WTC11 (cell line): ENCODE data around the gene LYPD6. TPM values are rescaled to one million over a fixed set of nuclear protein-coding genes. Genes with fewer than 3 reads are reported as not detected.

Source experiments
- ATAC-seq: fragments of 200-7000 bp; cut with Tn5 transposase; 2 replicates; pipeline ENCODE4 v1.10.0; 2021; ENCODE audit warnings: mild to moderate bottlenecking, moderate library complexity
- CTCF ChIA-PET: fragments of 300-600 bp; sonication (Branson Sonifier 250); formaldehyde crosslinking; loops from one replicate; lab custom pipeline; 2021; ENCODE audit warnings: antibody characterized with exemption; lab: Charles Lee
- POLR2A ChIA-PET: fragments of 350-600 bp; sonication (Branson Sonifier 250); formaldehyde crosslinking; loops from one replicate; lab custom pipeline; 2021; ENCODE audit warnings: antibody characterized with exemption; lab: Charles Lee
- DNase-seq: peaks from one replicate; pipeline ENCODE4 v3.0.0; 2021; ENCODE audit warnings: low spot score
- H3K27ac Mint-ChIP-seq: 2 replicates; pipeline ENCODE4 v1.8.0; 2021; ENCODE audit warnings: mixed read lengths
- H3K27me3 Mint-ChIP-seq: 2 replicates; pipeline ENCODE4 v1.8.0; 2021; ENCODE audit warnings: low read depth, mild to moderate bottlenecking, moderate library complexity, mixed read lengths
- H3K36me3 Mint-ChIP-seq: 2 replicates; pipeline ENCODE4 v1.8.0; 2021; ENCODE audit warnings: mixed read lengths
- H3K4me1 Mint-ChIP-seq: 2 replicates; pipeline ENCODE4 v1.8.0; 2022; ENCODE audit warnings: mixed read lengths
- H3K4me3 Mint-ChIP-seq: 2 replicates; pipeline ENCODE4 v1.8.0; 2021; ENCODE audit warnings: mild to moderate bottlenecking, moderate library complexity, mixed read lengths
- H3K9me3 Mint-ChIP-seq: 2 replicates; pipeline ENCODE4 v1.8.0; 2021; ENCODE audit warnings: mixed read lengths
- CREM ChIP-seq: sonication (generic); formaldehyde crosslinking; IDR thresholded peaks from 2 replicates; pipeline ENCODE4 v1.8.1; 2022; ENCODE audit warnings: mild to moderate bottlenecking, missing genetic modification reagents, moderate library complexity
- ETV6 ChIP-seq: sonication (generic); formaldehyde crosslinking; IDR thresholded peaks from 2 replicates; pipeline ENCODE4 v1.8.1; 2022; ENCODE audit warnings: mild to moderate bottlenecking, missing genetic modification reagents
- FOXK1 ChIP-seq: sonication (generic); formaldehyde crosslinking; IDR thresholded peaks from 2 replicates; pipeline ENCODE4 v1.8.0; 2022; ENCODE audit warnings: mild to moderate bottlenecking, moderate library complexity, missing genetic modification reagents
- JUN ChIP-seq: sonication (generic); formaldehyde crosslinking; IDR thresholded peaks from 2 replicates; pipeline ENCODE4 v1.8.0; 2023; ENCODE audit warnings: mild to moderate bottlenecking, missing genetic modification reagents
- KAT7 ChIP-seq: sonication (generic); formaldehyde crosslinking; IDR thresholded peaks from 2 replicates; pipeline ENCODE4 v1.8.1; 2023; ENCODE audit warnings: missing genetic modification reagents, mild to moderate bottlenecking, borderline replicate concordance
- NR2C2 ChIP-seq: sonication (generic); formaldehyde crosslinking; IDR thresholded peaks from 2 replicates; pipeline ENCODE4 v1.8.0; 2022; ENCODE audit warnings: mild to moderate bottlenecking, missing genetic modification reagents
- TEAD1 ChIP-seq: sonication (generic); formaldehyde crosslinking; IDR thresholded peaks from 2 replicates; pipeline ENCODE4 v1.8.0; 2022; ENCODE audit warnings: mild to moderate bottlenecking, missing genetic modification reagents
- ZNF263 ChIP-seq: sonication (generic); formaldehyde crosslinking; IDR thresholded peaks from 2 replicates; pipeline ENCODE4 v1.8.1; 2022; ENCODE audit warnings: low read depth, mild to moderate bottlenecking, moderate library complexity, missing genetic modification reagents
- total RNA-seq: library from RNA; stranded (reverse); gene quantifications from 3 replicates; pipeline ENCODE4 v1.2.3, GENCODE V29; 2021
- TF ChIP-seq, protein P1 (sequence below): sonication (generic); formaldehyde crosslinking; IDR thresholded peaks from 2 replicates; pipeline ENCODE4 v1.8.1; 2023; ENCODE audit warnings: mild to moderate bottlenecking, missing genetic modification reagents, moderate library complexity
- TF ChIP-seq, protein P2 (sequence below): fragments of 250-450 bp; sonication (Bioruptor Pico); conservative IDR thresholded peaks from 2 replicates; pipeline ENCODE4 v1.9.0; 2021; ENCODE audit warnings: mild to moderate bottlenecking
- TF ChIP-seq, protein P3 (sequence below): sonication (generic); formaldehyde crosslinking; IDR thresholded peaks from 2 replicates; pipeline ENCODE4 v1.8.0; 2023; ENCODE audit warnings: missing genetic modification reagents
- TF ChIP-seq, protein P4 (sequence below): sonication (generic); formaldehyde crosslinking; IDR thresholded peaks from 2 replicates; pipeline ENCODE4 v1.8.1; 2022; ENCODE audit warnings: low read depth, mild to moderate bottlenecking, moderate library complexity, missing genetic modification reagents, borderline replicate concordance
- TF ChIP-seq, protein P5 (sequence below): fragments of 250-450 bp; sonication (Bioruptor Pico); IDR thresholded peaks from 2 replicates; pipeline ENCODE4 v1.9.0; 2021; ENCODE audit warnings: moderate library complexity, mild to moderate bottlenecking, inconsistent platforms, borderline replicate concordance
- TF ChIP-seq, protein P6 (sequence below): fragments of 200-600 bp; IDR thresholded peaks from 2 replicates; pipeline ENCODE4 v1.8.0; 2022; ENCODE audit warnings: antibody characterized with exemption
- TF ChIP-seq, protein P7 (sequence below): sonication (generic); formaldehyde crosslinking; IDR thresholded peaks from 2 replicates; pipeline ENCODE4 v1.8.0; 2023; ENCODE audit warnings: missing genetic modification reagents, mild to moderate bottlenecking, borderline replicate concordance

LYPD6 gene
- total RNA-seq, 1 experiment from 2014 or later = 4.8 TPM

DNA sequence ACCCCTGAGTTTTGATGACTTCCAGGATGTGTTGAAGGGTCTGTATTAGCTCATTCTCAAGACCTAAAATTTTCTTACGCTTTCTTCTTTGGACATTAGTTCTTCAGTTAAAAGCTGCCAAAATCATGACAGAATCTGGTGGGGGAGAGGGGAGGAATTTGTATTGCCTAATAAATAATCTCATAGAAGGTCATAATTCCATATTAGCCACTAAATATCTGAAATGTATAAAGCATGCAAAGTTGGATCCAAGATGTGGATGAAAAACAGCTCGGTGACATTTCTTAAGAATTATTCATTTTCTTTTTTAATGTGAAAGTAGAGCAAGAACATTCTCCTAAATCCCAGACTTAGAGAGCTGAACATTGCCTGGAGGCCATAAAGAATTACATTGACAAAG lies 137.0 kb downstream of the LYPD6 start:
- no peak overlapping the region for H3K4me3 Mint-ChIP-seq
- POLR2A ChIA-PET = no interaction called here
- H3K27ac Mint-ChIP-seq = no peak overlapping the region
- CTCF ChIA-PET = interaction anchor here (0.6 to 1.3 kb wide), 3 partner anchors 11 to 450 kb away, joined by 3 to 5 read pairs (median 4); no protein-coding TSS in a partner anchor
- H3K4me1 Mint-ChIP-seq = no peaks in the 10 kb centered on the region
- TF ChIP-seq, protein P1, sequence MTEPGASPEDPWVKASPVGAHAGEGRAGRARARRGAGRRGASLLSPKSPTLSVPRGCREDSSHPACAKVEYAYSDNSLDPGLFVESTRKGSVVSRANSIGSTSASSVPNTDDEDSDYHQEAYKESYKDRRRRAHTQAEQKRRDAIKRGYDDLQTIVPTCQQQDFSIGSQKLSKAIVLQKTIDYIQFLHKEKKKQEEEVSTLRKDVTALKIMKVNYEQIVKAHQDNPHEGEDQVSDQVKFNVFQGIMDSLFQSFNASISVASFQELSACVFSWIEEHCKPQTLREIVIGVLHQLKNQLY (CRISPR knock-in tag) = no peak
- TF ChIP-seq ETV6 (CRISPR knock-in tag) (no peak), TEAD1 (CRISPR knock-in tag) (no peak), JUN (CRISPR knock-in tag) (no peak), ZNF263 (no peak), NR2C2 (CRISPR knock-in tag) (no peak), KAT7 (CRISPR knock-in tag) (no peak), CREM (no peak), FOXK1 (CRISPR knock-in tag) (no peak)
- TF ChIP-seq, protein P2, sequence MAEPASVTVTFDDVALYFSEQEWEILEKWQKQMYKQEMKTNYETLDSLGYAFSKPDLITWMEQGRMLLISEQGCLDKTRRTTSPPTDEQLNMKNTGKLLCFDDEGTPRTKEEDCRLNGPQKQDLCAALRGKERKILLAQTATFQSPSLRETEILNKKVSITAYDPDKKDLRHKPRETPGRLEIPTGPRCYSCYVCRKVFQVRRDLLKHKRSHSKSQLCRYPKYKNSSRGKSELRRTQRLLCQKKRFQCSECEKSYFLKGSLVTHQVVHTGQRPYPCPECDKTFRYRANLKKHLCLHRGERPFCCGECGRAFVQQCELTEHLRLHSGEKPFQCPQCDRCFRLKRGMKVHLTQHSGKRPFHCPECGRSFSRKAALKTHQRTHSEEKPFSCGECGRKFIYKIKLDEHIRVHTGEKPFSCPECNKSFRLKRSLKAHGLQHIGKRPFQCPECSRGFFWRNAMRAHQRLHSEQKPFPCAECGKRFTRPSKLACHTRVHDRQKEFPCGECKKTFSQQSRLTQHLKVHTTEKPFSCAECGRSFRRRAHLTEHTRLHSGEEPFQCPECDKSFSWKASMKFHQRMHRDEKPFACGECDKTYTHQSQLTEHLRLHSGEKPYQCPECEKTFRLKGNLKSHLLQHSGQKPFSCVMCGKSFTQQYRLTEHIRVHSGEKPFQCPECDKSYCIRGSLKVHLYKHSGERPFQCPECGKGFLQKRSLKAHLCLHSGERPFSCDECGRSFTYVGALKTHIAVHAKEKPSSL (CRISPR knock-in tag) = no peak
- TF ChIP-seq, protein P3, sequence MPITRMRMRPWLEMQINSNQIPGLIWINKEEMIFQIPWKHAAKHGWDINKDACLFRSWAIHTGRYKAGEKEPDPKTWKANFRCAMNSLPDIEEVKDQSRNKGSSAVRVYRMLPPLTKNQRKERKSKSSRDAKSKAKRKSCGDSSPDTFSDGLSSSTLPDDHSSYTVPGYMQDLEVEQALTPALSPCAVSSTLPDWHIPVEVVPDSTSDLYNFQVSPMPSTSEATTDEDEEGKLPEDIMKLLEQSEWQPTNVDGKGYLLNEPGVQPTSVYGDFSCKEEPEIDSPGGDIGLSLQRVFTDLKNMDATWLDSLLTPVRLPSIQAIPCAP (CRISPR knock-in tag) = no peak
- TF ChIP-seq, protein P4, sequence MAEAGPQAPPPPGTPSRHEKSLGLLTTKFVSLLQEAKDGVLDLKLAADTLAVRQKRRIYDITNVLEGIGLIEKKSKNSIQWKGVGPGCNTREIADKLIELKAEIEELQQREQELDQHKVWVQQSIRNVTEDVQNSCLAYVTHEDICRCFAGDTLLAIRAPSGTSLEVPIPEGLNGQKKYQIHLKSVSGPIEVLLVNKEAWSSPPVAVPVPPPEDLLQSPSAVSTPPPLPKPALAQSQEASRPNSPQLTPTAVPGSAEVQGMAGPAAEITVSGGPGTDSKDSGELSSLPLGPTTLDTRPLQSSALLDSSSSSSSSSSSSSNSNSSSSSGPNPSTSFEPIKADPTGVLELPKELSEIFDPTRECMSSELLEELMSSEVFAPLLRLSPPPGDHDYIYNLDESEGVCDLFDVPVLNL = no peak
- TF ChIP-seq, protein P5, sequence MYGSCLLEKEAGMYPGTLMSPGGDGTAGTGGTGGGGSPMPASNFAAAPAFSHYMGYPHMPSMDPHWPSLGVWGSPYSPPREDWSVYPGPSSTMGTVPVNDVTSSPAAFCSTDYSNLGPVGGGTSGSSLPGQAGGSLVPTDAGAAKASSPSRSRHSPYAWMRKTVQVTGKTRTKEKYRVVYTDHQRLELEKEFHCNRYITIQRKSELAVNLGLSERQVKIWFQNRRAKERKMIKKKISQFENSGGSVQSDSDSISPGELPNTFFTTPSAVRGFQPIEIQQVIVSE (CRISPR knock-in tag) = no peak
- TF ChIP-seq, protein P6, sequence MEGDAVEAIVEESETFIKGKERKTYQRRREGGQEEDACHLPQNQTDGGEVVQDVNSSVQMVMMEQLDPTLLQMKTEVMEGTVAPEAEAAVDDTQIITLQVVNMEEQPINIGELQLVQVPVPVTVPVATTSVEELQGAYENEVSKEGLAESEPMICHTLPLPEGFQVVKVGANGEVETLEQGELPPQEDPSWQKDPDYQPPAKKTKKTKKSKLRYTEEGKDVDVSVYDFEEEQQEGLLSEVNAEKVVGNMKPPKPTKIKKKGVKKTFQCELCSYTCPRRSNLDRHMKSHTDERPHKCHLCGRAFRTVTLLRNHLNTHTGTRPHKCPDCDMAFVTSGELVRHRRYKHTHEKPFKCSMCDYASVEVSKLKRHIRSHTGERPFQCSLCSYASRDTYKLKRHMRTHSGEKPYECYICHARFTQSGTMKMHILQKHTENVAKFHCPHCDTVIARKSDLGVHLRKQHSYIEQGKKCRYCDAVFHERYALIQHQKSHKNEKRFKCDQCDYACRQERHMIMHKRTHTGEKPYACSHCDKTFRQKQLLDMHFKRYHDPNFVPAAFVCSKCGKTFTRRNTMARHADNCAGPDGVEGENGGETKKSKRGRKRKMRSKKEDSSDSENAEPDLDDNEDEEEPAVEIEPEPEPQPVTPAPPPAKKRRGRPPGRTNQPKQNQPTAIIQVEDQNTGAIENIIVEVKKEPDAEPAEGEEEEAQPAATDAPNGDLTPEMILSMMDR = no peak
- TF ChIP-seq, protein P7, sequence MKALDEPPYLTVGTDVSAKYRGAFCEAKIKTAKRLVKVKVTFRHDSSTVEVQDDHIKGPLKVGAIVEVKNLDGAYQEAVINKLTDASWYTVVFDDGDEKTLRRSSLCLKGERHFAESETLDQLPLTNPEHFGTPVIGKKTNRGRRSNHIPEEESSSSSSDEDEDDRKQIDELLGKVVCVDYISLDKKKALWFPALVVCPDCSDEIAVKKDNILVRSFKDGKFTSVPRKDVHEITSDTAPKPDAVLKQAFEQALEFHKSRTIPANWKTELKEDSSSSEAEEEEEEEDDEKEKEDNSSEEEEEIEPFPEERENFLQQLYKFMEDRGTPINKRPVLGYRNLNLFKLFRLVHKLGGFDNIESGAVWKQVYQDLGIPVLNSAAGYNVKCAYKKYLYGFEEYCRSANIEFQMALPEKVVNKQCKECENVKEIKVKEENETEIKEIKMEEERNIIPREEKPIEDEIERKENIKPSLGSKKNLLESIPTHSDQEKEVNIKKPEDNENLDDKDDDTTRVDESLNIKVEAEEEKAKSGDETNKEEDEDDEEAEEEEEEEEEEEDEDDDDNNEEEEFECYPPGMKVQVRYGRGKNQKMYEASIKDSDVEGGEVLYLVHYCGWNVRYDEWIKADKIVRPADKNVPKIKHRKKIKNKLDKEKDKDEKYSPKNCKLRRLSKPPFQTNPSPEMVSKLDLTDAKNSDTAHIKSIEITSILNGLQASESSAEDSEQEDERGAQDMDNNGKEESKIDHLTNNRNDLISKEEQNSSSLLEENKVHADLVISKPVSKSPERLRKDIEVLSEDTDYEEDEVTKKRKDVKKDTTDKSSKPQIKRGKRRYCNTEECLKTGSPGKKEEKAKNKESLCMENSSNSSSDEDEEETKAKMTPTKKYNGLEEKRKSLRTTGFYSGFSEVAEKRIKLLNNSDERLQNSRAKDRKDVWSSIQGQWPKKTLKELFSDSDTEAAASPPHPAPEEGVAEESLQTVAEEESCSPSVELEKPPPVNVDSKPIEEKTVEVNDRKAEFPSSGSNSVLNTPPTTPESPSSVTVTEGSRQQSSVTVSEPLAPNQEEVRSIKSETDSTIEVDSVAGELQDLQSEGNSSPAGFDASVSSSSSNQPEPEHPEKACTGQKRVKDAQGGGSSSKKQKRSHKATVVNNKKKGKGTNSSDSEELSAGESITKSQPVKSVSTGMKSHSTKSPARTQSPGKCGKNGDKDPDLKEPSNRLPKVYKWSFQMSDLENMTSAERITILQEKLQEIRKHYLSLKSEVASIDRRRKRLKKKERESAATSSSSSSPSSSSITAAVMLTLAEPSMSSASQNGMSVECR (CRISPR knock-in tag) = no peak
- no peaks in the 10 kb centered on the region for H3K27me3 Mint-ChIP-seq
- ATAC-seq = no peak
- 0 out of 2 replicates have a peak, but pooled peaks cover 2% of the 10 kb centered on the region for H3K36me3 Mint-ChIP-seq
- DNase-seq = no peak
- H3K9me3 Mint-ChIP-seq = no peaks in the 10 kb centered on the region
